CD1c-positive myeloid dendritic cell (primary cell): ENCODE data around the gene FKBP6.
"Not testable (repeated sequence)": the region's sequence is repeated elsewhere in the genome, so short reads cannot be mapped to it uniquely, and the experiment has no call there.

Experiments
- DNase-seq: peaks from one replicate; pipeline ENCODE4 v3.0.0-alpha.2; 2016; ENCODE audit errors: extremely low spot score

Gene FKBP6

GRCh38 chr7:73395538-73396503 lies 67.9 kb downstream of the FKBP6 start:
- no peak for DNase-seq

GRCh38 chr7:73397521-73398281 lies 69.7 kb downstream of the FKBP6 start:
- DNase-seq = no peak

- peak; percentile 38 for DNase-seq
Observed at GRCh38 chr7:73399185-73400050, 71.5 kb downstream of the FKBP6 start.

- not testable (repeated sequence) for DNase-seq
Observed at GRCh38 chr7:73404860-73405259, 76.9 kb downstream of the FKBP6 start.
